Central memory CD4-positive, alpha-beta T cell (primary cell): ENCODE measurements around the gene MCRIP1.
"Not testable (repeated sequence)": the region's sequence is repeated elsewhere in the genome, so short reads cannot be mapped to it uniquely, and the experiment has no call there.

Experiments
- DNase-seq: peaks from one replicate; pipeline ENCODE4 v3.0.0; 2022

MCRIP1 gene

DNA sequence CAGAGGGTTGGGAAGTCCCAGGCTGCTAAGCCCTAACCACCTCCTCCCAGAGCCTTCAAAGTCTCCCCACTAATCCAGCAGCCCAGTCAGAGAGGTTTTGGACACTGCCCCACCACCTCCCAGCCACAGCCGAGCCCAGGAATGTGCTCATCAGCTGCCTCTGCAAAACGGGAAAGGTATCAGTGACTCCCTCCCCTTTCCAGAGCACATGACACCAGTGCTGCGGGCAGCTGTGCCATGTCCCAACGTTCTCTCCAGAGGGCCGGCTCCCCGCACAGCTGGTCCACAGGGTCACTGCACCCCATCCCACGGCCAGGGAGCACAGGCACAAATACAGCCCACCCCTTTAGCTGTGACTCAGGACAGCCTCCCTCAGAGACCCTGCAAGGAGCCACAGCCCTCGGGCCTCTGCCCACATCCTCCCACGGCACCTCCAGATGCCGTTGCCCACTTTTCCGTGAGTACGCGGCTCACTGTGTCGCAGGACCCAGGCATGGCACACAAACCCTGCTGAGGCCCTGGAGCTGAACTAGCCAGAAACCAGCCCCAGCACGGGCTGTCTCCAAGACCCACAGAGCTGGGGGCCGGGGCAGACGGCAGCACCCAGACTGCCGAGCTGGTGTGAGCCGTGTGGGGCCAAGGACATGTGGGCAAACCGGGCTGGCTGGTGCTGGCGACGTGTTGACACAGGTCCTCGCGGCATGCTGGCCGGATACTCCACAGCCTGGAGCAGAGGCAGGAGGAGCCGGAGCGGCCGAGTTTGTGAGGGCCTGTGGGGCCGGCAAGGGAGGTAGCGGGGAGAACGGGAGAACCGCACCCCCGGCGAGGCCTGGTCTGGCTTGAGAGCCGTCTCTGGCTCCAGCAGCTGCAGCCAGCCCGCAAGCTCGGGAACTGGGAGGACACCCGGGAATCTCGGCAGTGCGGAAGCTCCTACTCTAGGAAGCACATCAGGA is 8.0 kb upstream of the MCRIP1 start:
- no peak for DNase-seq

DNA sequence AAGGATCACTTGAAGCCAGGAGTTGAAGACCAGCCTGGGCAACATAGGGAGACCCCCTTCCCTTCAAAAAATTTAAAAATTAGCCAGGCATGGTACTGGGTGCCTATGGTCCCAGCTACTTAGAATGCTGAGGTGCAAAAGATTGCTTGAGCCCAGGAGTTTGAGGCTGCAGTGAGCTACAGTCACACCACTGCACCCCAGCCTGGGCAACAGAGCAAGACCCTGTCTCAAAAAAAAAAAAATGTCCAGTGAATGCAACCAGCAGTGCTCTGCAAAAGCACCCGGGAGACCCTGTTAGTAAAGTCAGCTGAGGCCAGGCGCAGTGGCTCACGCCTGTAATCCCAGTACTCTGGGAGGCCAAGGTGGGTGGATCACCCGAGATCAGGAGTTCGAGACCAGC is 7.0 kb upstream of the MCRIP1 start:
- not testable (repeated sequence) for DNase-seq

DNA sequence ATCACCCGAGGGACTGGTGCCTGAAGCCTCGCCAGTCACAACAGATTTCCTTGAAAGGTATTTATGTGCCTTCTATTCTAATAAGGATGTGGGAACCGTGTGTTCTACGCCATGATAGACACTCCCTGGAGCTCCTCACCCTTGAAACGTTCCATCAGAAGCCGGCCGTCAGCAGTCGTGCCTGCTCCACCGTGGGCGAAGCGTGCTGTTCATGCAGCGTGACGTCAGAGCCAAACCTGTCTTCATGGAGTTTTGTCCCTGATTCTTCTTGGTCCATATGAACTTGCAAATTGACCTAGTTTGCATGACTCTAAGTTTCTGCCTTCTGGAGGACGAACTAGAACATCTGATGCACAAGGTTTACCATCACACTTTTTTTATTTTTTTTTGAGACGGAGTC is 6.2 kb upstream of the MCRIP1 start:
- no peak for DNase-seq

DNA sequence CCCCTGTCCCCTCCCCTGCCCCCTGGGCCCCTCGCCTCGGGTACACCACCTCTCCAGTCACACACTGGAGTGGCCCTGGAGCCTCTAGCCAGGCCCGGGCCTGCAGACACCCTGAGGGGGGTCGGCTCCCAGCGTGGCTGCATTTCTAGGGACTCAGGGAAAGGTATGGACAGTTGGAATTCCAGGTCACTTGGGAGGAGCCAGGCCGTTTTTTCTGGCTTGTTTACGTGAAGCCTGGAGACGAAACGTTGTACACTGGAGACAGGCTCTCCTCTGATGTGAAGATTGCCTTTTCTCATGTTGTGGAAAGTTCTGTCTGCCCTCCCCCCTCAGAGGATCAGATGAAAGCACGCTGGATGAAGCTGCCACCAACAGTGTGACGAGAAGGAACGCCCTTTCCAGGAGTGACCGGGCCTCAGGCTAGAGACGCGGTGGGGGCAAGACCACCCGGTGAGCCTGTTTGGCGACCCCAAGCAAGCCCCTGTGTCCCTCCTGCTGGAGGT is 5.7 kb upstream of the MCRIP1 start:
- no peak for DNase-seq

DNA sequence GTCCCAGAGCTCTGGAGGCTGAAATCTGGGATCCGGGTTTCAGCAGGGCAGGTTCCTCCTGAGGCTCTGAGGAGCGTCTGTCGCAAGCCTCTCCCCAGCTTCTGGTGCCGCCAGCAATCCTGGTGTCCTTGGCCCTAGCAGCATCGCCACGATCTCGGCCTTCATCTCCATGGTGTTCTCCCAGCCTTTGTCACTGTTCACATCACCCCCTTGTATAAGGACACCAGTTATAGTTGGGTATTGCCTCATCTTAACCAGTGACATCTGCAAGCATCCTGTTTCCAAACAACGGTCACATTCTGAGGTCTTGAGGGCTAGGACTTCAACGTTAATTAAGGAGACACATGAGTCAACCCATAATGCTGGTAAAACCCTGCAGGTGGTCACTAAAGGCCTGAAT is 4.5 kb upstream of the MCRIP1 start:
- DNase-seq: no peak

DNA sequence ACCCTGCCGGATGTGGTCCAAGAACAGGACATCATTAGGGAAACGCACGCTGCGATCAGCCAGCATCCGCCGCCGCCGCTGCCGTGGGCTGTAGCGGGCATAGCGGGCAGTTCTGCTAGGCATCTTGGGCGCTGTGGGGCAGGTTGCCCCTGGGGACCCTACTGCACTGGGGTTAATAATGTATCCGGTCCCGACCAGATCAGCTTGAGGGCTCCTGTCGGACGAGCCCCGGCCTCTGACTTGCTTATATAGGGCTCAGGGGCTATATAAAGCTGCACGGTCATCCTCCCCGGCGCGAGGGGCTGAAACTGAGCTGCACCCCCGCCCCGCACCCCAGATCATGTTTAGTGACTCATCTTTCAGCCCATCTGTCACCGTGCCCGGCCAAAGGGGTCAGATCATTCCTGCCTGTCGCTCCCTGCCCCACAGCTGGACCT is 1.8 kb upstream of the MCRIP1 start, which contains the start of gene PPP1R27:
Gene PPP1R27, minus strand, starts transcription at position 220 of the 437 bp plus-strand sequence. Its CDS starts 97 bp downstream, at position 123.
- no peak for DNase-seq

DNA sequence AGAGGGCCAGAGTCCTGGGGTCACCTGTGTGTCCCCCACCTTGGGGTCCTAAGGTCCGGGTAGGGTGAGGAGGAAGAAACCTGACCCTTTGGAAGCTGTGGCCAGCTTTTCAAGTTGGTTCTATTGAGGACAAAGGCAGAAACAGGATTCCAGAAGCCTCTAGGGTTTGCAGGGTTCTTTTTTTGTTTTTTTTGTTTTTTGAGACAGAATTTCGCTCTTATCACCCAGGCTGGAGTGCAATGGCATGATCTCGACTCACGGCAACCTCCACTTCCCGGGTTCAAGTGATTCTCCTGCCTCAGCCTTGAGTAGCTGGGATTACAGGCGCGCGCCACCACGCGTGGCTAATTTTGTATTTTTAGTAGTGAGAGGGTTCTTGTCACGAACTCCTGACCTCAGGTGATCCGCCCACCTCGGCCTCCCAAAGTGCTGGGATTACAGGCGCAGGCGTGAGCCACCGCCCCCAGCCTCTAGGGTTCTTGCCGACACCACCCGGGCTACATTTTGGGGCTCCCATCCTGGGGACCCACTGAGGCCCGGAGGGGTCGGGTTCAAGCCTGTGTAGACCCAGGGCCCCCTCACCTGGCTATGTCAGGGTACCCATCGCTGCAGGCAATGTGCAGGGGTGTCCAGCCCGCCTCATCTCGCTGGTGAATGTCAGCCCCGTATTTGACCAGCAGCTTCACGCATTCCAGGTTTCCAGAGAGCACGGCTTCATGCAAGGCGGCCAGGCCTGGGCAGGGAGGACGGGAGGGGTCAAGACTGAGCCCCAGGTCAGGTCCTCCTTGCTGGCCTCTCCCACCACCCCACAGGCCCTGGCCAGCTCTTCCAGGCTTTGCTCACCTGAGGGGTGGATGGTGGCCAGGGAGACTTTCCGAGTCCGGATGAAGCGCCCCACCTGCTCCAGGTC is 1.1 kb upstream of the MCRIP1 start:
- DNase-seq: no peak

DNA sequence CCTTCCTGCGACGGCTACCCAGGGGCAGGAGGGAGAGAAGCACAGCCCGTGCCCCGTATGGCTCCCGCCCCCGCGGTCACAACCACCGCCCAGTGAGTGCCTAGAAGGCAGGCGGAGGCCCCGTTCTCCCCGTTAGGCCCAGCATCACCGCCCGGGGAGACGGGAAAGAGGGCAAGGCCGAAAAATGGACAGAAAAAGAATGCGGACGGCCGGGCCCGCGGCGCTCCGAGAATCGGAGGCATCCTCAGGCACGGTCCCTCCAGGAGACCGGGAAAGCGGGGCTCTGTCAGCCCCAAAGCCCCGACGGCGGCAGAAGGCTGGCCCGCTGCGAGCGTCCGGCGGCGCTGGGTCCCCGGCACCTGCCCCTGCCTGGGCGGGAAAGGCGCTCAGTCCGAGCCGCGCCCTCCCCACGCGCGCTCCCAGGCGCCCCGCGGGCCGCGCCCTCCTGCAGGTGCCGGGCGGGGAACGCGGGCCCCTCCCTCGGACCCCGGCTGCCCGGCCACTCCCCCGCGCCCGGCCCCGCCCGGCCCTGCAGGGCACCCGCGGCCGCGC is 407 bp downstream of the MCRIP1 start:
- DNase-seq: peak; percentile 31

DNA sequence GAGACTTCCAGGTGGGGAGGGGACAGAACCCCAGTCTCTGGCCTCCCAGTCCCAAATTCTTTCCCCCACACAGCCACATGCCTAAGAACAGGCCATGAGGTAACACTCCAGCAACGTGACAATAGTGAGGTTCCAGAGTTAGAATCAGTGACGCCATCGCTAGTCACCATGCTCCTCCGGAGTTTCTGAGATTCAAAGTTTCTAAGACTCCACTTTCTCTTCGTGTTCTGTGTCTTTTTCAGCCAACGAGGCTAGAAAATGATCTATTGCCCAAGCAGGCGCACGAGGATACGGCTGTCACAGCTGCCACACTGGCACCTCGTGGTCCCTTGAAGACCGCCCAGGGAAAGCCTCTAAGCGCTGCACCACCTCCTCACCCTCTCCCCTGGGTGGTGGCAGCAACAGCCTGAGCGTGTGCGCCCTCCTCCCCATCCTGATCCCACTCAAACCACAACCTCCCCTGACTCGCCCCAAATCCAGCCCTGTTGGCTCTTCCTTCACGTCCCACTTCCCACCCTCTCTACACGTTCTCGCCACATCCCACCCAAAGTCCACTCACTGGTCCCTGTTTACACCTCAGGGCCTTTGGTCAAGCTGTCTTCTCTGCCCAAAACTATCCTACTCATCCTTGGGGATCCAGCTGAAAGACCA is 1.0 kb downstream of the MCRIP1 start:
- peak; percentile 51 for DNase-seq

DNA sequence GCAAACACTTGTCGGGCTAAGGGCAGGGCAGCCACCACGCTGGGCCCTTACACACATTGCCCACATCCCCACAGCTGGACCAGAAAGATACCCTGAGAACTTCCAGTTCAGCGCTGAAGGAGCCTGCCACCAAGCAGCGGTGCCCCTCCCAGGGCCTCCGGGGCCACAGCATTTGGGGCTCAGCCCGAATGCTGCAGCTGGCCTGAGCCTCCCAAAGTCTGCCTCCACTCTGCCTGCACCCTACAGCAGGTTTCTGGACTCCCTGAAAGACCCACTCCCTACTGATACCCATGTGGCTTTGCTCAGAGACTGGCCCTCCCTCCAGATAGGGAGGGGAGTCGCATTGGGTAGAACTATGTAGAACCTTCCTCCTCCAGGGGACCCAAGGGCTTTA is 1.5 kb downstream of the MCRIP1 start:
- no peak for DNase-seq

DNA sequence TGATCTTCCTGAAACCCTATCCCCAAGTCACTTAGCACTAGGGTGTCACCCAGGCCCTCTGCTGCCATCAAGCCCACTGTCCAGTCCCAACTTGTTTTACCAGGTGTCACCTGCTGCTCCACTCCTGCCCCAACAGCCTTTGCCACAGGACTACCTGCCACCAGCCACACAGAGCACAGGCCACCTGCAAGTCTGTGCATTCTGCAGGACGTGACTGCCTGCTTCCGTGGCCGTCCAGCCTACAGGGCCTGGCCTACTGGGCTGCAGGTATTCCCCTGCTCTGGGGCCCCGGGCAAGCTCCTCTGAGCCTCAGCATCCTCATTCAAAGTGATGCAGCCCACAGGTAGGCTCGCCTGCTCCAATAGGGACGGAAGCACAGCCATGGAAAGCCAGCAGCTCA is 3.2 kb downstream of the MCRIP1 start:
- DNase-seq: no peak

DNA sequence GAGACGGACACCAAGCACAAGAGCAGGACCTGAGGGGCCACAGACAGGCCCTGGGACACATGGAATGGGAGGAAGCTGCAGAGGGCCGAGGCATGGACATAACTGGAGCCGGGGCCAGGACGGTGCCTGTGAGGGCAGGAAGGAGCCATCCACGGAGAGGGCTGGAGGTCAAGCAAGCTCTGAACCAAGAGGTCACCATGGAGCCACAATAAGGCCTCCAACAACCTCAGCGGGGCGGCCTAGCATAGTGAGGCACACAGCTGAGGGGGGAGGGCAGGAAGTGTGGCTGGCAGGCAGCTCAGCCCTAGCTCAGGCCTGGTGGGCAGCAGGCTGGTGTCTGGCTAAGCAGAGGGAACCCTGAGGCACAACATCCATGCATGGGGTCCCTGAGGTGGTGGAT is 4.4 kb downstream of the MCRIP1 start:
- DNase-seq: no peak

DNA sequence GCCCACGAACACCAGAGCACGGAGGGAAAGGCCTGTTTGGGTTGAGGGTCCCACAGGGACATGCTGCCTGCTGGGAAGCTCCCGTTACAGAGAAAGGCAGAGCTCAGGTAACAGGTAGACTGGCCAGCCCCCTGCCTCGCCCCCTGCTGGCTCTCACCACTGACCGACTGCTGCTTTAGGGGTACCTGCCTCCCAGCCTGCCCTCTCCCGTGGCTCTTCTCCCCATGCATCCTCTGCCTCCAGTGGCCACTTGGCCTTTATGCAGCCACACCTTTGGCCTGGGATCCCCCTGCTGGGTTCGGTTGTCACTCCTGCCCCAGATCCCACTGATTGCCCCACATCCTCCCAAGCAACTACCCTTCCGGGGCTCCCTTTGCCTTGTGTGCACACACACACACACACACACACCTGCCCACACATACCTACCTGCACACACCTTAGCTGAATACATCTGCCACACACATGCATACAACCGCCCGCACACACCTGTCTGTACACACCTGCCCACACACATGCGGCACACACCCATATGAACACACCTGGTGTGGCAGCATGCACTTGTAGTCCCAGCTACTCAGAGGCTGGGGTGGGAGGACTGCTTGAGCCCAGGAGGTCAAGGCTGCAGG is 7.1 kb downstream of the MCRIP1 start:
- no peak for DNase-seq

DNA sequence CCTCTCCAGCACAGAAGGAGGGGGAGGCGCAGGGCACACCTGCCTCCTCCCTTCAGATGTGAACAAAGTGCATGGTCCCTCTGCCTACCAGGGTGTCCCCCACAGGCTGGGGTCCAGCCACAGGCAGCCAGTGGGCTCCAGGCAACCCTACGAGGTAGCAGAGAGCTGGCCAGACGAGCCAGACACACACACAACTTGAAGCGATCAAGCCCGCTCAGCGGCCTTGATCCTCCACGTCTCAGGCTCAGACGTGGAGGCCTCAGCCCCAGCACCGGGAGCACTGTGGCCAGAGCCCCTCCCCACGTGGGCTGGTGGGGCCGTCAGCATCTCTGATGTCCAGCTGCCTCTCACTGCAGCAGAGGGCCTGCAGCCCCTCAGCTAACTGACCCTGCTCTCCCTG is 8.5 kb downstream of the MCRIP1 start:
- no peak for DNase-seq

DNA sequence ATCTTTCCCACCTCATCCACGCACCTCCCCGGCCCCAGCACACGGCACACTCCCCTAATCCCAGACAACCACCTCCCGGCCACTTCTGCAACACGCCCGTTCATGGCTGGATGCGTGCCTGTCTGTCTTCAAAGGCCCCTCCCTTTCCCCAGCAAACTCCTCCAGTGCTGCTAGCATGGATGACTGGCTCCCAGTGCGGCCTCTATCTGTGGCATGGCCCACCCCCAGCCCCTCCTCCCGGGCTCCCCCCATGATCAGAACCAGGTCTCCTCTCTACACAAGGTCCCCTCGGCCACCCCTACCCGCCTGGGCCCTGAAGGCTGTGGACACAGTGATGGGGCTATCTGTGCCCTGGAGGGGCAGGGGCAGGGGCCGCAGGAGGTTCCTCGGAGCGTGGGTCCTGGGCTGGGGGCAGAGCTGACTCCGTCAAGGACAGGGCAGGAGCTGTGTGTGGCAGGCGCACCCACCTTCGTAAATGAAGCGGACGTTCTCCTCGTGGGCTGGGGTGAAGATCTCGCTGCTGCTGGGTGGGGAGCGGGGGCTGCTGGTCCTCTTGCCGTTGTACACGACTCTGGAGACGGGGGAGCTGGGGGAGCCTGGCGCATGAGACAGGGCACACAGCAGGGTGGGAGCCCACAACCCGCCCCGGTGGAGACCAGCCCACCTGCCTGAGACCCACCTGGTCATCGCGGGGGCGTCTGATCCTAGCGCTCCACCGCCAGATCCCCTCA is 9.1 kb downstream of the MCRIP1 start:
- no peak for DNase-seq

DNA sequence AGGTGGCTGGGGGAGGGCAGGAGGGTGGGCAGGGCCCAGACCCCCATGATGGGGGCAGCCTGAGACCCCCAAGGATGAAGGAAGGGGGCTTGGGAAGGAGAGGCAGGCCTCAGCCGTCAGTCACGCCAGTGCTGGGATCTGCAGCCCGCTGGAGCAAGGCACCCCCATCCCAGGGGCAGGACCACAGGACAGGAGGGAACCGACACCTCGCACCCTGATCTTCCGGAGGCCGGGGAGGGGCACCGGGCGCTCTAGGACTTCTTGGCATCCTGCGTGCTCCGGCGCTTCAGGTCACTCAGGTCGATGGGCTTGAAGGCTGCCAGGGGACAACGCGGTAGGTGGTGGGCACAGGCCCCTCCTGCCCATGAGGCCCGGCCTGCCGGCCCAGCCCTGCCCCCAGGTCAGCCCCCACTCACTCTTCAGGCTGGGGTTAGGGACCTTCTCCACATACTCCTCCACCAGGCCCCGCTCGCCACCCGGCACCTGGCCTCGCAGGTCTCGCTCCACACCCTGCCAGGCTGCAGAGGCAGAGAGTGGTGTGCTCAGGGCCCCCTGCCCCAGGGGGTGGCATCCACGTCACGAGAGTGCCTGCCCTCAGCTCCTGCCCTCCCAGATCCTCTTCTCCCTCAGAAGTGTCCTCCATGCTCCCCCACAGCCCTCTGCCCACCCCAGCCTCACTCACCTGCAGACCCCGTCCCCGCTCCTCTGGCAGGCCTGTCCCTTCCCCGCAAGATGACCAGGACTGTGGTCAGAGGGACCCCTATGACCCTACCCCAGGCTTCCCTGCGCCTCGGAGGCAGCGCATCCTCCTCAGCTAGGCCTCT is 9.9 kb downstream of the MCRIP1 start:
- DNase-seq: no peak

DNA sequence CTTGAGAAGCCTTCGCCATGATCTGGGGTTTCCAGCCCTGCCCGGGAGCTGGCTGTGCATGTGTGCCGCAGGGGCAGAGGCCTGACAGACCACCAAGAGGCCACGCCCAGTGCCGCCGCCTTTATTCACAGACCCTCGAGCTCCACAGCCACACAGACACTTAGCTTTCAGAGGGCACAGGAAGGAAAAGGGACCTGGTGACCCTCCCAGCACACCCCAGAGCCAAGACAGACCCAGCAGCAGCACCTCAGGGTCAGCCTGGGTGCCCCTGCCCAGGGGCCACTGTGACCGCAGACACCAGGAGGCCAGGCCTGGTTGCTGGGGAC is 10.8 kb downstream of the MCRIP1 start:
- DNase-seq: no peak

DNA sequence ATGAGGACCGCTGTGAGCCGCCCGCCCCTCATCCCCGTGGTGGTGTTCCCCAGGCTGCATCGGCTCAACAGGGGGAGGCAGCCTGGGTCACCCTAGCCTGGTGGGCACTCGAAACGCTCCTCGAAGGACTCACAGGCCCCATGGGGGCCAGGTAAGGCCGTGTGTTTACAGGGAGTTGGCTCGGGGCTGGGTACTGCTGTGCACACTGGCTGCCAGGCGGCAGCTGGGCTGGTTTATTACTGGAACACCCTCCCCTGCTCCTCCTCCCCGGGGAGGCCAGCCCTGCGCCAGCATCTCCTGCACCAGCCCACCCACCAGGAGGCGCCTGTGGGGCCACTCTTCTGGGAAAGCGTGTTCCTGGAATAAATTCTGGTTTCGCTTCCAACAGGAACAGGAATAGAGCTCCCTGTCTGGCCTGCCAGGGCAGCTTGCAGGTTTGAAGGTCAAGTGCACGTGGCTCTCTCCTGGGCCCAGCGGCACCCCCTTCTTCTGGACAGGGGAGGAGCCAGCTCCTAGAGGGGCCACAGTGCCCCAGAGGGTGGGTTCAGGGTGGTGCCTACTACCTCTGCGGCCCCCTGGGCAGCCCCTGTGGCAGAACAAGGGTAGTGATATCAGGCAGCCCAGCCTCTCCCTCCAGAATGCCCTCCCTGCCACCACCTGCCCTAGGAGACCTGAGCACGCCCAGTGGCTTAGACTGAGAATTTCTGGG is 11.3 kb downstream of the MCRIP1 start:
- no peak for DNase-seq

DNA sequence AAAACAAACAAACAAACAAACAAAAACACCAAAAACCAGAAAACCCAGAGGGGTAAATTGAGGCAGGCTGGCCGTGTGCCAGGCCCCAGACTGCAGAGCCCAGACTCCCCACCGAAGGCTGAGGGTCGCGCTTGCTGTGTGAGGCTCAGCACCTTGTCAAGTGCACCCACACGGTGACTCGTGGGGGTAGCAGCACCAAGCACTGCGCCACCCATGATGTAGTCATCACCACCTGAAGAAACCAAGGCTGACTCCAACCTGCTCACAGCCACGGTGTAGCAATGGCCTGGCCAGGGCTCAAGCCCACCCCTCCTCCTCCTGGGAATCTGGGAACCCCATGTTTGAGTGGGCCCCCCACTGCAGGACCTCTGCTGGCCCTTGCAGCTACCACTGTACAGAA is 11.9 kb downstream of the MCRIP1 start:
- no peak for DNase-seq

DNA sequence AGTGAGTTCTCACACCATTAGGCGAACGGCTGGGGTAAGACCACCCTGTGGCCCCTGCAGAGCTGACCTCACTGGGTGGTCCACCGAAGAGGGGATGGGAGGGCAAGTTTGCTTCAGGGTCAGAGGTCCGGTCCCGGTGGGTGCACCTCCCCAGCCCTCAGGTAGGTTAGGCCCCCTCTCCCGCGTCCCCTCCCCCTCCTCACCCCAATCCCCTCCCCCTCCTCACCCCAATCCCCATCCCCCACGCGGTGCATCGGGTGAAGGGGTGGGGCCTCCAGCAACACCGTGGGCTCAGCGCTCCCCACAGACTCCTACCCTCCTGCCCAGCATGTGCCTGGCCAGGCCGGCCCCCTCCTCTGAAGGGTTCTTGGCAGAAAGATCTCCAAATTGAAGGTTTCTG is 13.4 kb downstream of the MCRIP1 start:
- DNase-seq: no peak
